ENCODE data around the gene TMEM179B. TPM values are rescaled to one million over a fixed set of nuclear protein-coding genes. Genes with fewer than 3 reads are reported as not detected.
A peak's percentile ranks its signal among the peaks of the same experiment; 100 is the strongest.

The TMEM179B gene
- polyA plus RNA-seq, 3 donors = 95.8 to 236 (median 220) TPM

GRCh38 chr11:62782753-62783152 is 4.4 kb upstream of the TMEM179B start:
- Mint-ChIP-seq H3K27me3 (ENCODE audit: low read depth in 3 of 3) (peaks cover 0 to 1% (median 0%) of the 10 kb centered on the region in 3 donors), H3K9me3 (peaks cover 0 to 3% (median 0%) of the 10 kb centered on the region in 7 donors), H3K27ac (peak overlapping the region in 2 of 7 donors; percentile 25 to 49), H3K4me3 (no peak overlapping the region), H3K4me1 (peaks cover 10% of the 10 kb centered on the region), H3K36me3 (peaks cover 24 to 45% of the 10 kb centered on the region in 2 donors)
- 100% methylated on average over 1 of the region's 7 CpGs for WGBS (ENCODE audit: insufficient coverage)
- Histone ChIP-seq H3K4me1 (ENCODE audit: control insufficient read depth in 1 of 2, insufficient read depth in 2 of 2, low read length in 2 of 2) (peaks cover 8 to 13% of the 10 kb centered on the region in 2 donors), H3K9me3 (replicated peaks in 1 of 2; ENCODE audit: control insufficient read depth in 1 of 2, insufficient read depth in 1 of 2, low read length in 2 of 2) (no peaks in the 10 kb centered on the region), H3K27me3 (ENCODE audit: control insufficient read depth in 2 of 2, insufficient read depth in 2 of 2, low read length in 2 of 2) (no peaks in the 10 kb centered on the region), H3K79me2 (ENCODE audit: insufficient read depth, low read length) (peaks cover 21% of the 10 kb centered on the region), H4K20me1 (ENCODE audit: insufficient read depth, low read length) (no peaks in the 10 kb centered on the region), H2AFZ (ENCODE audit: insufficient read depth, low read depth, low read length, poor library complexity, severe bottlenecking) (no peak overlapping the region), H3K27ac (ENCODE audit: low read depth in 1 of 2, low read length in 2 of 2) (no peak overlapping the region), H3K36me3 (replicated peaks in 1 of 2; ENCODE audit: control insufficient read depth in 1 of 2, insufficient read depth in 2 of 2, low read length in 2 of 2) (peaks cover 24 to 27% of the 10 kb centered on the region in 2 donors), H3K4me3 (replicated peaks in 1 of 3; ENCODE audit: low read depth in 2 of 3, low read length in 3 of 3) (no peak overlapping the region), H3K4me2 (replicated peaks; ENCODE audit: extremely low read depth, low read length, poor library complexity, severe bottlenecking) (no peak overlapping the region), H3K9ac (ENCODE audit: insufficient read depth, low read length, poor library complexity, severe bottlenecking) (no peak overlapping the region)
- intact Hi-C loops (cut with micrococcal nuclease) = loop anchor here in 1 of 2 donors (10.0 kb wide), 1 partner anchor 188 kb away; the partner anchor contains the start of gene TUT1
- no peak for TF ChIP-seq CTCF (IDR thresholded peaks at IDR 0.05)
- no peak for DNase-seq

GRCh38 chr11:62786318-62787004 is 741 bp upstream of the TMEM179B start:
- Histone ChIP-seq H3K4me3 (replicated peaks in 1 of 3; ENCODE audit: low read depth in 2 of 3, low read length in 3 of 3) (peak overlapping the region; percentile 77 to 100 (median 84)), H4K20me1 (ENCODE audit: insufficient read depth, low read length) (peaks cover 11% of the 10 kb centered on the region), H3K4me1 (ENCODE audit: control insufficient read depth in 1 of 2, insufficient read depth in 2 of 2, low read length in 2 of 2) (peaks cover 26 to 48% of the 10 kb centered on the region in 2 donors), H3K4me2 (replicated peaks; ENCODE audit: extremely low read depth, low read length, poor library complexity, severe bottlenecking) (peak overlapping the region; percentile 95), H2AFZ (ENCODE audit: insufficient read depth, low read depth, low read length, poor library complexity, severe bottlenecking) (peak overlapping the region; percentile 93), H3K9me3 (replicated peaks in 1 of 2; ENCODE audit: control insufficient read depth in 1 of 2, insufficient read depth in 1 of 2, low read length in 2 of 2) (no peaks in the 10 kb centered on the region), H3K36me3 (replicated peaks in 1 of 2; ENCODE audit: control insufficient read depth in 1 of 2, insufficient read depth in 2 of 2, low read length in 2 of 2) (peaks cover 33 to 35% of the 10 kb centered on the region in 2 donors), H3K9ac (ENCODE audit: insufficient read depth, low read length, poor library complexity, severe bottlenecking) (peak overlapping the region; percentile 98), H3K27me3 (ENCODE audit: control insufficient read depth in 2 of 2, insufficient read depth in 2 of 2, low read length in 2 of 2) (no peaks in the 10 kb centered on the region), H3K79me2 (ENCODE audit: insufficient read depth, low read length) (peaks cover 59% of the 10 kb centered on the region), H3K27ac (ENCODE audit: low read depth in 1 of 2, low read length in 2 of 2) (peak overlapping the region; percentile 83 to 98)
- no peaks in the 10 kb centered on the region for H3K27me3 Mint-ChIP-seq (ENCODE audit: low read depth in 3 of 3)
- H3K27ac Mint-ChIP-seq = peak overlapping the region; percentile 83 to 92 (median 89)
- H3K9me3 Mint-ChIP-seq = peaks cover 0 to 3% (median 0%) of the 10 kb centered on the region in 7 donors
- peak; percentile 85 to 89 (median 87) for DNase-seq
- peak overlapping the region; percentile 78 to 85 for H3K4me3 Mint-ChIP-seq
- intact Hi-C loops (cut with micrococcal nuclease) = loop anchor here (1.0 to 10.0 kb wide), 7 partner anchors 25 to 192 kb away; partner anchors contain the start of genes POLR2G (in 1 of the 2), STX5 (in 1 of the 2), TEX54 (in 1 of the 2) and TUT1 (in 1 of the 2)
- H3K4me1 Mint-ChIP-seq = peaks cover 43% of the 10 kb centered on the region
- peaks cover 26 to 40% of the 10 kb centered on the region in 2 donors for H3K36me3 Mint-ChIP-seq
- peak; percentile 98 for TF ChIP-seq CTCF (IDR thresholded peaks at IDR 0.05)
- 2% methylated on average over 51 of the region's 51 CpGs for WGBS (ENCODE audit: insufficient coverage)

All from CD14-positive monocyte (primary cell).